NB4 (cell line): ENCODE results near the gene NCAPH2.

Source experiments
- CTCF ChIP-seq: IDR thresholded peaks from one replicate; pipeline ENCODE4 v1.5.1; 2012; ENCODE audit warnings: low read depth, low read length
- MYC ChIP-seq: IDR thresholded peaks from 2 replicates; pipeline ENCODE4 v1.6.1; 2011; ENCODE audit warnings: low read depth, low read length
- POLR2A ChIP-seq: IDR thresholded peaks from 2 replicates; pipeline ENCODE4 v1.6.1; 2011; ENCODE audit warnings: mild to moderate bottlenecking; ENCODE audit not compliant: insufficient read length; ENCODE audit errors: extremely low read depth
- TF ChIP-seq, protein P1 (sequence below): IDR thresholded peaks from 2 replicates; pipeline ENCODE4 v1.6.1; 2011; ENCODE audit warnings: low read depth, low read length

DNA sequence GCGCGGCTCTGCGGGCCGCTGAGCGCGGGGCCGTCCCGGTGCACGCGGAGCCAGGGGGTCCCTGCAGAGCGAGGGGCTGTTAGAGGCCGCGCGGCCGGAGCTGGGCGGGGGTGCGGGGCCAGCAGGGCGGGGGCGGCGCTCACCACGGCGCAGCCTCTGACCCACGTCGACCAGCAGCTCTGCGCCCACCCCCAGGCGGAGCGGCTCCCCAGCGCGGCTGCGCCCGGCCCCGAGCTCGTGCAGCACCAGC is 17.8 kb downstream of the NCAPH2 start:
- no peak for TF ChIP-seq CTCF
- TF ChIP-seq POLR2A: no peak
- no peak for TF ChIP-seq MYC
- TF ChIP-seq, protein P1, sequence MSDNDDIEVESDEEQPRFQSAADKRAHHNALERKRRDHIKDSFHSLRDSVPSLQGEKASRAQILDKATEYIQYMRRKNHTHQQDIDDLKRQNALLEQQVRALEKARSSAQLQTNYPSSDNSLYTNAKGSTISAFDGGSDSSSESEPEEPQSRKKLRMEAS: no peak
